ENCODE results near the gene INPP5F.
"Not testable (repeated sequence)": the region's sequence is repeated elsewhere in the genome, so short reads cannot be mapped to it uniquely, and the experiment has no call there.

The INPP5F gene

GRCh38 chr10:119821182-119821581, 95.3 kb downstream of the INPP5F start:
- no peak for DNase-seq

- no peak for DNase-seq
Measured at GRCh38 chr10:119824299-119824698, 98.4 kb downstream of the INPP5F start.

- no peak for DNase-seq
Measured at GRCh38 chr10:119826771-119827170, 100.9 kb downstream of the INPP5F start.

- DNase-seq: no peak
Measured at GRCh38 chr10:119827430-119827829, 101.6 kb downstream of the INPP5F start.

GRCh38 chr10:119829429-119829828, 103.6 kb downstream of the INPP5F start:
- no peak for DNase-seq

GRCh38 chr10:119830851-119831250, 105.0 kb downstream of the INPP5F start:
- DNase-seq: no peak

- DNase-seq: no peak
Measured at GRCh38 chr10:119831656-119832055, 105.8 kb downstream of the INPP5F start.

- DNase-seq: no peak
Measured at GRCh38 chr10:119832951-119833350, 107.1 kb downstream of the INPP5F start.

- no peak for DNase-seq
Measured at GRCh38 chr10:119834188-119834587, 108.3 kb downstream of the INPP5F start.

GRCh38 chr10:119845656-119846055, 119.8 kb downstream of the INPP5F start:
- DNase-seq: no peak

GRCh38 chr10:119849031-119849789, 123.4 kb downstream of the INPP5F start:
- DNase-seq: no peak

- no peak for DNase-seq
Measured at GRCh38 chr10:119849944-119850343, 124.1 kb downstream of the INPP5F start.

- no peak for DNase-seq
Measured at GRCh38 chr10:119852277-119852676, 126.4 kb downstream of the INPP5F start.

- no peak for DNase-seq
Measured at GRCh38 chr10:119852822-119853221, 127.0 kb downstream of the INPP5F start.

- DNase-seq: no peak
Measured at GRCh38 chr10:119853574-119853973, 127.7 kb downstream of the INPP5F start.

GRCh38 chr10:119858063-119858462, 132.2 kb downstream of the INPP5F start:
- no peak for DNase-seq

GRCh38 chr10:119859420-119860258, 133.8 kb downstream of the INPP5F start:
- peak; percentile 58 for DNase-seq

GRCh38 chr10:119860866-119861607, 135.2 kb downstream of the INPP5F start:
- DNase-seq: no peak

- no peak for DNase-seq
Measured at GRCh38 chr10:119862524-119862923, 136.7 kb downstream of the INPP5F start.

GRCh38 chr10:119863951-119864565, 138.2 kb downstream of the INPP5F start:
- DNase-seq: no peak

GRCh38 chr10:119865699-119866240, 139.9 kb downstream of the INPP5F start:
- DNase-seq: no peak

- DNase-seq: no peak
Measured at GRCh38 chr10:119867317-119867716, 141.5 kb downstream of the INPP5F start.

GRCh38 chr10:119869398-119869797, 143.5 kb downstream of the INPP5F start:
- not testable (repeated sequence) for DNase-seq
